Measurements from ENCODE around the gene LAMC3. TPM values are rescaled to one million over a fixed set of nuclear protein-coding genes. Genes with fewer than 3 reads are reported as not detected.

Gene LAMC3
- polyA plus RNA-seq, 5 donors, result 7.3 to 15.4 (median 12.2) TPM

- DNase-seq, result no peak
These were observed 32.8 kb upstream of the LAMC3 start for GRCh38 chr9:130975932-130976841.

- no peak for DNase-seq
These were observed 31.2 kb upstream of the LAMC3 start for GRCh38 chr9:130977811-130978221.

GRCh38 chr9:130979591-130980385, 29.2 kb upstream of the LAMC3 start:
- DNase-seq, result no peak

GRCh38 chr9:130980526-130980925, 28.4 kb upstream of the LAMC3 start:
- DNase-seq, result no peak

- DNase-seq, result no peak
These were observed 27.8 kb upstream of the LAMC3 start for GRCh38 chr9:130981002-130981755.

- DNase-seq, result no peak
These were observed 27.2 kb upstream of the LAMC3 start for GRCh38 chr9:130981756-130982137.

- DNase-seq, result no peak
These were observed 26.2 kb upstream of the LAMC3 start for GRCh38 chr9:130982636-130983358.

GRCh38 chr9:130983359-130983670, 25.7 kb upstream of the LAMC3 start:
- no peak for DNase-seq

DNA sequence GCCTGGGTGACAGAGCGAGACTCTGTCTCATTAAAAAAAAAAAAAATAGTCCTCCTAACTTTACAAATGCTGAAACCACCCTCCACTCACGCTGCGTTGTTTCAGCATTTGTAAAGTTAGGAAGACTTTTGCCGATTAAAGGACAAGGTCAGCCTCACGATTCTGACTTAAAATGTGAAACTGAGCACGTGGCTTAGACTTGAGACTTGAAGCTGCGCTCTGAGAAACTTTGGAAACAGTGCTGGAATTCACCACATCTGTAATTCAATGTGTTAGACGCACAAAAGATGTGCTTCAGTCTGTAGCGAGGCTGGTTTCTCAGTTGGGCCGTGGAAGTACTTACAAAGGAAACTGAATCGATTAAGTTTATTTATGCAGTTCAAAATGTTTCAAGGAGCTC, 25.0 kb upstream of the LAMC3 start:
- no peak for DNase-seq

- no peak for DNase-seq
These were observed 24.5 kb upstream of the LAMC3 start for GRCh38 chr9:130984521-130984920.

DNA sequence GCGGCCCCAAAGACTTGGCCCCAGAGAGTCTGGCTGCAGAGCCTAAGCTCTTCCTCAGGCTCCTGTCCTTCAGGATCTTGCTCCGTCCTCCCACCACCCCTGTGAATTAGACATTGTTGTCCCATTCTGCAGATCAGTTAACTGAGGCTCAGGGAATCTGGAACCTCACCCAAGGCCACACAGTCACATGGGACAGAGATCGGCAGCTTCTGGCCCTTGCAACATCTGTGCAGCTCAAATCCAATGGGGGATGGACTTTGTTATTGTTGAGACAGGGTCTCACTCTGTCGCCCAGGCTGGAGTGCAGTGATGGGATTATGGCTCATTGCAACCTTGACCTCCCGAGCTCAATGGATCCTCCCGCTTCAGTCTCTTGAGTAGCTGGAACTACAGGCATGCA, 23.9 kb upstream of the LAMC3 start:
- DNase-seq, result no peak

DNA sequence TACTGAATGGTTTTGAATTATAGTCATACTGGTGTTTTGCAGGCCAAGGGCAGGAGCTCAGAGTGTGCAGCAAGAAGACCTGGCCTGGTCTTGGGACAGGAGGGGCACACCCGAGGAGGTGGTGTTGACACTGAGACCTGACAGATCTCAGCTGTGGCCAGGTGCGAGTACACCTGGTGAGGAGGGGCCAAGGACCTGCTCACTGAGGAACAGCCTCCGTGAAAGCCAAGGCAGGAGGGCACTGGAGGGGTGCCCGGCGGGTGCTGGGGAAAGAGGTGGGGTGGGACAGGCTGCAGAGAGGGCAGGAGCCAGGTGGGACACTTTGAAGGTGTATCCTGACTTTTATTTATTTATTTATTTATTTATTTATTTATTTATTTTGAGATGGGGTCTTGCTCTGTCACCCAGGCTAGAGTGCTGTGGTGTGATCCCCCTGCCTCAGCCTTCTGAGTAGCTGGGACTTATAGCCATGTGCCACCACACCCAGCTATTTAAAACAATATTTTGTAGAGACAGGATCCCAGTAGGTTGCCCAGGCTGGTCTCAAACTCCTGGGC, 23.3 kb upstream of the LAMC3 start:
- no peak for DNase-seq

DNA sequence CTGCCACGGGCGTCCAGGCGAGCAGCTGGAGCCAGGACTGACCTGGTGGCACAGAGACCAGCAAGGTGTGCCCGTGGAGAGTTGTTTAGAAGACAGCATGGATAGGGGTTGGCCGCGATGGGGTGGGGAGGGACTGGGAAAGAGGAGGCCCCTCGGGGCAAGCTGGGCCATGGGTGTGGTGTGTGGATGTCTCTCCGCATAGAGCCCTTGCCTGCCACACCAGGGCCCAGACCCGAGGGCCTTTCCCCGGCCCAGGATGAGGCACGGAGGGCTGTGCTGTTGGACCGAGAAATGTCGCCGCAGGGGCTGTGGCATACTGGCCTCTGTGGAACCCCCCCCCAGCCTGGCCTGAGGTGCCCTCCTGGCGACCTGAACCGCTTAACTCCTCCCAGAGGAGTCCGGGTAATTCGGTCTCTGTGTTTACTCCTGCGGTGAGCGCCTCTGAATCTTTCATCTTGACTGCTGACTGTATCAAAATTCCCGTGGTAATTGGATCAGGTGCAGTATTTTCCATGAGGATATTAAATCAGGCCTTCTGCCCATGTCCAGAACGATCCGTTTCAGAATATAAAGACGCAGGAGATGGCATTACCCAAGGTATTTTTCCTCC, 22.5 kb upstream of the LAMC3 start:
- DNase-seq, result no peak

- no peak for DNase-seq
These were observed 21.9 kb upstream of the LAMC3 start for GRCh38 chr9:130987054-130987453.

DNA sequence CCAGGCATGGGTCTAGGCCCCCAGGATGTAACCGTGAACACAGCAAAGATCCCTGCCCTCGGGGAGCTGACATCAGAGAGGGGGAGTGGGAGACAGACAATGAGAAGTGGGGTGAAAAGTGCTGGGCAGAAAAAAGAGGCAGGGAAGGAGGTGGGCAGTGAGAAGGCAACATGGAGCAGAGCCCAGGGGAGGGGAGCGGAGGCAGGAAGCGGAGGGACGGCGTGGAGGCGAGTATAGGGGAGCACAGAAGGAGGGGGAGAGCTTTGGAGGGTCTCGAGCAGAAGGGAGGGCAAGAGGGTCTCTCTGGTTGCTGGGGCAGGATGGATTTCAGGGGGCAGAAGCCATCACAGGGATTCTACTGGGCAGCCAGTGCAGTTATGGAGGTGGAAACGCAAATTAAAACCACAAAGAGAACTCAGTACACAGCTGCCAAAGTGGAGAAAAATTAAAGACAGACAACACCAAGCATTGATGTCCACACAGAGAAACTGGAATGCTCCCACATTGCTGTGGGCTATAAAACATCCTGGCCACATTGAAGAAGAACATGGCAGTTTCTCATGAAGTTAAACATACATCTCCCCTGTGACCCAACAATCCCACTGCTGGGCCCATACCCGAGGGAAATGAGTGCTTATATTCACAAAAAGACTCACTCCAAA, 21.1 kb upstream of the LAMC3 start:
- DNase-seq, result no peak

DNA sequence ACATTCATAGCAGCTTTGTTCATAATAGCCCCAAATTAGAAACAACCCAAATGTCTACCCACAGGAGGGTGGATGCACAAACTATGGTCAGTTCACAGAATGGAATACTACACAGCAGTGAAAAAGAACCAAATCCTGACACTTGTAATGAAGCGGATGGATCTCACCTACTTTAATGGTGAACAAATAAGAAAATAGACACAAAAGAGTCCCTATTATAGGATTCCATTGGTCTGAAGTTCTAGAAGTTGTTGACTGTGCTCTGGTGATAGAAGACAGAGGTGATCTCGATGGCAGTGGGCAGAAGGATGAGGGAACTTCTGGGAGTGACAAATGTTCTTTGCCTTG, 20.6 kb upstream of the LAMC3 start:
- no peak for DNase-seq

GRCh38 chr9:130988905-130989304, 20.1 kb upstream of the LAMC3 start:
- DNase-seq, result no peak

DNA sequence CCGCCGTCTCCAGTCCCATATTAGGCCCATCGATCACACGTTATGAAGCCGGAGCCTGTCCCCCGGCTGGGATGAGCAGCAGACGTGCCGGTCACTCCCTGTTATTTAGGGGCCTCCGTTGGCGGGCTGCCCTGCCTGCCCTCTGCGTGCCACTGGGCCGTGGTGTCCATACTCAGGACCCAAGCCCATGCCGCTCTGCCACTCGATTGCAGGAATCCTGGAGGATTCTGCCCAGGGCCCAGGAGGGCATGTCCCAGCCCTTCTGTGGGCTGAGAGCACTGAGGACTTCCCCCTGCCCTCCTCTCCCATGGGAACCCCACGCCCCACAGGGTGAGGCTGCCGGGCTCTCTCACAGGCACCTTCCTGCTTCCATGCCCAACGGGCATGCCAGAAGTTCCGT, 19.6 kb upstream of the LAMC3 start:
- DNase-seq, result no peak

- DNase-seq, result no peak
These were observed 19.1 kb upstream of the LAMC3 start for GRCh38 chr9:130989891-130990290.

DNA sequence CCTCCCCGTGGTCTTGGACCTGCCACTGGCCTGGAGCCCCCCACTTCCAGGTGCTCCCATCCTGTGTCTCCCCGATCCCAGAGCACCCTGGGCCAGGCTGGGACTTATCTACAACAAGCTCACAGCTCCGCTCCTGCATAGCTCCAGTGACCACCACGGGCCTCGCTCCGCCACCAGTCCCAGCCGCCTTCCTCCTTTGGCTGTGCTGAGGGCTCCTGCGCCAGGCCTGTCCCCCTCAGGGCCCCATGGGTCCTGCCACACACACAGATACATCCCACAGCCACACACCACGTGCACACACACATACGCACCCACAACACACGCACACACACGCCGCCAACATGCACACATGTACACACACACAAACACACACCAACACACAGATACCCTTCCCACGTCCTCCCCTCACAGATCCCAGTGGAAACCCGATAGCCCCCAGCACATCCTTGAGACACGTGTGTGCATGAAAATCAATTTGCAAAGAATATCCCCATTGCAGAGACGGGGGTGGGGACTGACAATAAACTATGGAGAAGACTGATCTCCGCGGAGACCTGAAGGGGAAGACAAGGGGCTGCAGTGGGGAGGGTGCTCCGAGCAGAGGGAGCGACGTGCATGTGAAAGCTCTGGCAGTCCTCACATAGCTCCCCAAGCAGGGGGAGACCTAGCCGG, 18.5 kb upstream of the LAMC3 start:
- no peak for DNase-seq
